GM18861 (cell line): ENCODE measurements around the gene HS6ST3.
"Not testable (repeated sequence)": the region's sequence is repeated elsewhere in the genome, so short reads cannot be mapped to it uniquely, and the experiment has no call there.

Experiments
- ATAC-seq: cut with Tn5 transposase; IDR thresholded peaks from one replicate; pipeline ENCODE4 v1.9.1; 2021; ENCODE audit not compliant: unreplicated experiment

HS6ST3 gene

GRCh38 chr13:96772426-96772825 lies 682.5 kb downstream of the HS6ST3 start:
- no peak for ATAC-seq

- ATAC-seq, result not testable (repeated sequence)
Measured at GRCh38 chr13:96778302-96778701, 688.4 kb downstream of the HS6ST3 start.

GRCh38 chr13:96779691-96780090 lies 689.8 kb downstream of the HS6ST3 start:
- no peak for ATAC-seq

GRCh38 chr13:96780105-96780504 lies 690.2 kb downstream of the HS6ST3 start:
- no peak for ATAC-seq

- ATAC-seq, result no peak
Measured at GRCh38 chr13:96781141-96781540, 691.2 kb downstream of the HS6ST3 start.

GRCh38 chr13:96782186-96782585 lies 692.3 kb downstream of the HS6ST3 start:
- ATAC-seq, result no peak

- no peak for ATAC-seq
Measured at GRCh38 chr13:96783057-96783456, 693.1 kb downstream of the HS6ST3 start.

GRCh38 chr13:96783511-96783910 lies 693.6 kb downstream of the HS6ST3 start:
- no peak for ATAC-seq

- ATAC-seq, result no peak
Measured at GRCh38 chr13:96785986-96786385, 696.1 kb downstream of the HS6ST3 start.

GRCh38 chr13:96792188-96792587 lies 702.3 kb downstream of the HS6ST3 start:
- no peak for ATAC-seq

GRCh38 chr13:96792736-96793403 lies 703.0 kb downstream of the HS6ST3 start:
- ATAC-seq, result no peak

GRCh38 chr13:96793404-96793755 lies 703.5 kb downstream of the HS6ST3 start:
- ATAC-seq, result no peak

GRCh38 chr13:96794669-96795068 lies 704.8 kb downstream of the HS6ST3 start:
- ATAC-seq, result no peak

- ATAC-seq, result no peak
Measured at GRCh38 chr13:96795670-96796069, 705.8 kb downstream of the HS6ST3 start.

GRCh38 chr13:96796091-96796633 lies 706.3 kb downstream of the HS6ST3 start:
- ATAC-seq, result no peak

- no peak for ATAC-seq
Measured at GRCh38 chr13:96797136-96797535, 707.2 kb downstream of the HS6ST3 start.

- ATAC-seq, result no peak
Measured at GRCh38 chr13:96803456-96804100, 713.7 kb downstream of the HS6ST3 start.

GRCh38 chr13:96804174-96804573 lies 714.3 kb downstream of the HS6ST3 start:
- ATAC-seq, result no peak

GRCh38 chr13:96806746-96807145 lies 716.8 kb downstream of the HS6ST3 start:
- no peak for ATAC-seq

- no peak for ATAC-seq
Measured at GRCh38 chr13:96809366-96810096, 719.6 kb downstream of the HS6ST3 start.

- ATAC-seq, result no peak
Measured at GRCh38 chr13:96810104-96810503, 720.2 kb downstream of the HS6ST3 start.

GRCh38 chr13:96811049-96811448 lies 721.1 kb downstream of the HS6ST3 start:
- ATAC-seq, result no peak
